ENCODE results near the gene PGR. TPM values are rescaled to one million over a fixed set of nuclear protein-coding genes. Genes with fewer than 3 reads are reported as not detected.

The PGR gene
- total RNA-seq, 4 donors from 2014 or later = 0.20 to 1.9 (median 1.4) TPM

DNA sequence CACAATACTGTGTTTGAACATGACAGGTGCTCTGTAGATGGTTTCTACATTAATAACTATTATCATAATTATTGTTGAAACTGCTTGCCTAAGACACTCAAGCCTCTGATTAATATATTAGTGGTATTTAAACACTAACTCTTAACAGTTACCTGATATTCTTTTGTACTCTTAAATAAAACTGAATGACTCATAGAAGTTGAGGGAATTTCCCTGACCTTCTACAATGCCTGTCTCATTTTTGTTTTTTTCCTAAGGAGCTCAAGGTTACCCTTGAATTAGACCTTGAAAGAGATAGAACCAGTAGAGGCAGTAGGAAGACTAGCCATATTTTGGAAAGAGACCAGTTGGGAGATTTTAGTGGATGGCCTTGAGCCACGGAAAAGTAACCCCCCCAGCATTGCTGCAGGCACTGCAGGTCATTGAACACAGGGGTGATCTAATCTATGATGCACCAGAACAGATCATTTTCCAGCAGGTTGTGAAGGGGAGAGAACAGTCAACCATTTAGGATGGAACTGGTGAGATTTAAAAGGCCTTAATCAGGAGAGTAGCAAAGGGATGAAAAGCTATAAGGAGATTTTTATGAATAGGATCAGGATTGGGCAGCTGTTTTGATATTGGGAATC, 148.3 kb downstream of the PGR start:
- no peaks in the 10 kb centered on the region for H3K4me1 ChIP-seq
- DNase-seq = no peak
- no peak overlapping the region for H3K27ac ChIP-seq
- no peak overlapping the region for H3K4me3 ChIP-seq
- no peak for TF ChIP-seq POLR2A (IDR thresholded peaks at IDR 0.05)
- TF ChIP-seq, protein P1, sequence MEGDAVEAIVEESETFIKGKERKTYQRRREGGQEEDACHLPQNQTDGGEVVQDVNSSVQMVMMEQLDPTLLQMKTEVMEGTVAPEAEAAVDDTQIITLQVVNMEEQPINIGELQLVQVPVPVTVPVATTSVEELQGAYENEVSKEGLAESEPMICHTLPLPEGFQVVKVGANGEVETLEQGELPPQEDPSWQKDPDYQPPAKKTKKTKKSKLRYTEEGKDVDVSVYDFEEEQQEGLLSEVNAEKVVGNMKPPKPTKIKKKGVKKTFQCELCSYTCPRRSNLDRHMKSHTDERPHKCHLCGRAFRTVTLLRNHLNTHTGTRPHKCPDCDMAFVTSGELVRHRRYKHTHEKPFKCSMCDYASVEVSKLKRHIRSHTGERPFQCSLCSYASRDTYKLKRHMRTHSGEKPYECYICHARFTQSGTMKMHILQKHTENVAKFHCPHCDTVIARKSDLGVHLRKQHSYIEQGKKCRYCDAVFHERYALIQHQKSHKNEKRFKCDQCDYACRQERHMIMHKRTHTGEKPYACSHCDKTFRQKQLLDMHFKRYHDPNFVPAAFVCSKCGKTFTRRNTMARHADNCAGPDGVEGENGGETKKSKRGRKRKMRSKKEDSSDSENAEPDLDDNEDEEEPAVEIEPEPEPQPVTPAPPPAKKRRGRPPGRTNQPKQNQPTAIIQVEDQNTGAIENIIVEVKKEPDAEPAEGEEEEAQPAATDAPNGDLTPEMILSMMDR (IDR thresholded peaks at IDR 0.05 in 4 of 5, conservative IDR thresholded peaks at IDR 0.05 in 1 of 5) = no peak
- H3K27me3 ChIP-seq = no peaks in the 10 kb centered on the region
- intact Hi-C loops (cut with DNase I; ENCODE audit: low total_unique reads) (no loop called here), in situ Hi-C loops (cut with MboI; ENCODE audit: low sequenced_read_pairs in 4 of 4) (no loop called here)
- H3K36me3 ChIP-seq = peaks cover 0 to 15% of the 10 kb centered on the region in 2 donors
- no peaks in the 10 kb centered on the region for H3K9me3 ChIP-seq
- no peak for ATAC-seq

DNA sequence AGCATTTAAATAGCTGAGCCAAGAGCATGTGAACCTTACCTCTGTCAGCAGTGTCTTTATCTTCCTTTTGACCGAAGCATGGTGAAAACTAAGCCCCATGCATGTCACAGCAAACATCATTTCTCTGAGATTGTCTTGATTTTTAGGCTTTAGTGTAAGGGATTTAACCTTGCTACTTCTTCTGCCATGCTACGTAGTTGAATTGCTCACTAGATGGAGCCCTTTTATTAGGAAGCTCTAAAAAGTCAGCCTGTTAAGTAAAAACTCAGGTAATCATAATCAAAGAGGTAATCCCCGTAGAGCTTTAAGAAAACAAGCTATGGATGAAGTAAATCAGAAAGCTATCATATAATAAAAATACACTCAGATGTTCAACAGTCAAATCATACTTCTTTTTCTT, 149.5 kb downstream of the PGR start:
- Histone ChIP-seq H3K36me3 (peaks cover 0 to 15% of the 10 kb centered on the region in 2 donors), H3K27ac (no peak overlapping the region), H3K27me3 (no peaks in the 10 kb centered on the region), H3K9me3 (no peaks in the 10 kb centered on the region), H3K4me1 (no peaks in the 10 kb centered on the region), H3K4me3 (no peak overlapping the region)
- in situ Hi-C loops (cut with MboI; ENCODE audit: low sequenced_read_pairs in 4 of 4) (no loop called here), intact Hi-C loops (cut with DNase I; ENCODE audit: low total_unique reads) (no loop called here)
- no peak for TF ChIP-seq POLR2A (IDR thresholded peaks at IDR 0.05)
- TF ChIP-seq, protein P1 (IDR thresholded peaks at IDR 0.05 in 4 of 5, conservative IDR thresholded peaks at IDR 0.05 in 1 of 5) = no peak
- DNase-seq (no peak), ATAC-seq (no peak)

All from gastrocnemius medialis (tissue), 4 donors.